Stimulated activated naive CD8-positive, alpha-beta T cell treated with anti-CD3 and anti-CD28 coated beads, Interleukin-15, Interleukin-2, amounts not matched to agents 100 ng/mL and 50 ng/mL, for 24 hours (primary cell): Measurements from ENCODE around the gene TRIM48.
"Not testable (repeated sequence)": the region's sequence is repeated elsewhere in the genome, so short reads cannot be mapped to it uniquely, and the experiment has no call there.

Experiments
- H3K27ac Mint-ChIP-seq: one replicate; pipeline ENCODE4 v1.8.0; 2021; ENCODE audit warnings: mild to moderate bottlenecking, mixed read lengths
- H3K27me3 Mint-ChIP-seq: one replicate; pipeline ENCODE4 v1.8.0; 2021; ENCODE audit warnings: mixed read lengths
- H3K36me3 Mint-ChIP-seq: one replicate; pipeline ENCODE4 v1.8.0; 2021; ENCODE audit warnings: low read depth, mixed read lengths
- H3K4me1 Mint-ChIP-seq: one replicate; pipeline ENCODE4 v1.8.0; 2021; ENCODE audit warnings: low read depth, mixed read lengths
- H3K4me3 Mint-ChIP-seq: one replicate; pipeline ENCODE4 v1.8.0; 2021; ENCODE audit warnings: mild to moderate bottlenecking, mixed read lengths
- H3K9me3 Mint-ChIP-seq: one replicate; pipeline ENCODE4 v1.8.0; 2021; ENCODE audit warnings: mixed read lengths

The TRIM48 gene, protein sequence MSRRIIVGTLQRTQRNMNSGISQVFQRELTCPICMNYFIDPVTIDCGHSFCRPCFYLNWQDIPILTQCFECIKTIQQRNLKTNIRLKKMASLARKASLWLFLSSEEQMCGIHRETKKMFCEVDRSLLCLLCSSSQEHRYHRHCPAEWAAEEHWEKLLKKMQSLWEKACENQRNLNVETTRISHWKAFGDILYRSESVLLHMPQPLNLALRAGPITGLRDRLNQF

DNA sequence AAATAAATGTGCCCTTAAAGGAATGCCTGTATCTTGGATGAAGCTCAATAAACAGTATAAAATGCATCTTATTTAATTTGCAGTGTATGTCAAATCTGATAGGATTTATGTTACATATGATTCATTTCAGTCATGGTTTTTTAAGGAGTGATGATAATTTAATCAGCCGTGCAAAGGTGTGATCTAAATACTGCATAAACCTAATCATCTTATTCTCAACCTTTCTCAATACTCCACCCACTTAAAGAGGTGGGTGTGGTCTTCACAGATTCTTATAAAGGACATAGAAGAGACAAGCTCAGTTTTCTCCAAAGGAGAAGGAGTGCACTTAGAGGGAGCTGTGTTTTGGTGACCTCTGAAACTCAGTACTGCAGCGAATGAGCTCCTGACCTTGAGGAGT lies at the start of gene TRIM48:
TRIM48 (plus strand) TSS at position 301 of the 400 bp plus-strand sequence. CDS start 113 bp downstream, outside the sequence.
- H3K4me1 Mint-ChIP-seq, H3K27me3 Mint-ChIP-seq, H3K27ac Mint-ChIP-seq, H3K36me3 Mint-ChIP-seq, H3K9me3 Mint-ChIP-seq, H3K4me3 Mint-ChIP-seq: not testable (repeated sequence)

DNA sequence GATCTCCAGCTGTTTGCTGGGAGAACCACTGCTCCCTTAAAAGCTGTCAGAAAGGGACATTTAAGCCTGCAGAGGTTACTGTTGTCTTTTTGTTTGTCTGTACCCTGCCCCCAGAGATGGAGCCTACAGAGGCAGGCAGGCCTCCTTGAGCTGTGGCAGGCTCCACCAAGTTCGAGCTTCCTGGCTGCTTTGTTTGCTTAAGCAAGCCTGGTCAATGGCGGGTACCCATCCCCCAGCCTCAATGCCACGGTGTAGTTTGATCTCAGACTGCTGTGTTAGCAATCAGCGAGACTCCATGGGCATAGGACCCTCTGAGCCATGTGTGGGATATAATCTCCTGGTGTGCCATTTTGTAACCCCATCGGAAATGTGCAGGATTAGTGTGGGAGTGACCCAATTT lies 23.6 kb upstream of the TRIM48 start:
- not testable (repeated sequence) for H3K27ac Mint-ChIP-seq, H3K27me3 Mint-ChIP-seq, H3K36me3 Mint-ChIP-seq, H3K4me1 Mint-ChIP-seq, H3K4me3 Mint-ChIP-seq
- H3K9me3 Mint-ChIP-seq, result peaks cover 13% of the 10 kb centered on the region

DNA sequence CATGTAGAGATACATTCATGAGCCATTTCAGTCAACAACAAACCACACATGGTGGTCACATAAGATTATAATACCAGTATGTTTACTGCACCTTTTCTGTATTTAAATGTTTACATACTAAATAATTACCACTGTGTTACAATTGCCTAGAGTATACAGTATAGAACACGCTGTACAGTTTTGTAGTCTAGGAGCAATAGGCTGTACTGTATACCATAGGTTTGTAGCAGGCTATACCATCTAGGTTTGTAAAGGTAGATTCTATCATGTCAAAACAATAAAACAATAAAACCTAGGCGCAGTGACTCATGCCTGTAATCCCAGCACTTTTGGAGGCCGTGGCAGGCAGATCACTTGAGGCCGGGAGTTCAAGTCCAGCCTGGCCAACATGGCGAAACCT lies 1.1 kb downstream of the TRIM48 start:
- no peaks in the 10 kb centered on the region for H3K9me3 Mint-ChIP-seq
- no peaks in the 10 kb centered on the region for H3K27me3 Mint-ChIP-seq
- H3K36me3 Mint-ChIP-seq, result no peaks in the 10 kb centered on the region
- H3K27ac Mint-ChIP-seq, result no peak overlapping the region
- no peaks in the 10 kb centered on the region for H3K4me1 Mint-ChIP-seq
- H3K4me3 Mint-ChIP-seq, result no peak overlapping the region
